ENCODE data around the gene TMEM117.

The TMEM117 gene
- 2.4 to 3.9 reads per million in 2 experiments for total RNA-seq

DNA sequence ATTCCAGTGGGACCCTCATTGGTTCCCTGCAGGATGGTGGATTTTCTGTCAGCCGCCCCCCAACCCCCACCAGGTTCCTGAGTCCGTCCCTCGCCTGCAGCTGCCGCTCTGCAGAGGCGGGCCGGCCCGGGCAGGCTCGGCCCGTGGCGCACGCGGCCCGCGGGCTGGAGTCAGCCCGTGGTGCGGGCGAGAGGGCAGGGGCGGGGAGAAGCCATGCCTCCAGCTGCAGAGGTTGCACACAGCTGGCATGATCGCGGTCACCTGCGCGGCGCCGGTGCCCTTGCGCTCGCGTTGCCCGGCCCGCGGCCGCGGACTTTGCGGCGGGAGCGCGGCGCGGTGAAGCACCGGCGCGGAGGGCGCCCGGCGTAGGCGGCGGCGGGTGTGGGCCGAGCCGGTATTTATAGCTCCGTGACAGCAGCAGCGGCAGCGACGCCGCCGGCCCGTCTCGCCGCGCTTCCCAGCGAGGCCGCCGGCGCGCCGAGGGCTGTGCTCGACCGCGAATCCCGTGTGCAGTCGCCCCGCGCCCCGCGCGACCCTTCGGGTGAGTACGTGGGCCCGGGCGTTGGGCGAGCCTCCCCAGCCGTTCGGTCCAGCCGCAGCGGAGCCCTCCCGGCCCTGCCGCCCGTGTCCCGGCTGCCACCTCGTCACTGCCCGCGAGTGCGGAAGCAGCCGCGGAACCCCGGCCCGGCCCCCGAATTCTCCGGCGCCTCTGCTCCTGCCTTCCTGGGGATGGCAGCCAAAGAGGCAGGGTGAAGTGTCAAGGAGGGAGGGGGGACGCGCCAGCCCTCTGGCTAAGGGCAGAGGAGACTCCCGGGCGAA, at the start of gene TMEM117:
Gene TMEM117 (plus strand): TSS at position 426 of the 819 bp plus-strand sequence.
- peak; percentile 29 for DNase-seq (ENCODE audit: low read depth)

GRCh38 chr12:43786899-43787693, 48.8 kb upstream of the TMEM117 start:
- DNase-seq (ENCODE audit: low read depth), result no peak

GRCh38 chr12:43789941-43790340, 45.9 kb upstream of the TMEM117 start:
- no peak for DNase-seq (ENCODE audit: low read depth)

DNA sequence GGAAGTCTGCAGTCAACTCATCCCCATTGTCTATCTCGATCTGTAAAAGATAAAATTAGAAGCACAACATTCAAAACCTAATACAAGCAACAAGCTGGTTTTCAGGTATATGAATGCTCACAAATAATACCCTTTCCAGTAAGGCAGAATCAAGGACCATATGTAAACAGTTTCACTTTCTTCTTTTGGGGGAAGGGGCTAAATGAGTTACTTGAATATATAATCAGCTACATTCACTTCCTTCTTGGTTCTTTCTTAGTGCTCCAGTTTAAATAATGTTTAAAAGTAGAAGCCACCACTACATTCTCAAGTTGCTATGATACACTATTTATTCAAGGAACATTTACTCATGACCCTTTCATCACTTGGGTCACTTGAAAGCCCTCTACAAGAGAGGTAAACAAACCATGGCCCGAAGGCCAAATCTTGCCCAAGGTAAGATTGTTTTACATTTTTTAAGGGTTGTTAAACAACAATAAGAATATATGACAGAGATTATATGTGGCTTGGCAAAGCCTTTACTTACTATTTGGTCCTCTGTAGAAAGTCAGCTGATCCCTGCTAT, 40.1 kb upstream of the TMEM117 start:
- no peak for DNase-seq (ENCODE audit: low read depth)

GRCh38 chr12:43797561-43798217, 38.2 kb upstream of the TMEM117 start:
- no peak for DNase-seq (ENCODE audit: low read depth)

GRCh38 chr12:43805149-43805859, 30.6 kb upstream of the TMEM117 start:
- DNase-seq (ENCODE audit: low read depth), result no peak

GRCh38 chr12:43805860-43806736, 29.8 kb upstream of the TMEM117 start, which contains the start of gene TWF1:
Gene TWF1 (minus strand): TSS chr12:43806317. CDS start chr12:43806245, 72 bp downstream.
- DNase-seq (ENCODE audit: low read depth), result peak; percentile 72

DNA sequence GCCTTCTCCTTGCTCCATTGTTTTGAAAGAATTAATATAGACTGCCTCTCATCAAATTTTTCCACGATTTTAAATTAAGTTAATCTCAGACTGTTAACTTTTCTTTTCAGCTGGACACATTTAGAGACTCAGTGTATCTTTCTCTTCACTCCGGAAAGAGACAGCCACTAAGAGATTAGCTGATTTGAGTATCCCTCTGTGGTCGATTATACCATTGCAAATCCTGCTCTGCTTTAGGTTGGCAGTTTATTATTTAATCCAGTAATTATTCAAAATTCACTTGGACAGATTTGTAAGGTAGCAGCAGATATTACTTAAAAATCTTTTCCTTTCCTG, 29.2 kb upstream of the TMEM117 start:
- DNase-seq (ENCODE audit: low read depth), result no peak

- no peak for DNase-seq (ENCODE audit: low read depth)
These were observed 28.5 kb upstream of the TMEM117 start for GRCh38 chr12:43807386-43807785.

DNA sequence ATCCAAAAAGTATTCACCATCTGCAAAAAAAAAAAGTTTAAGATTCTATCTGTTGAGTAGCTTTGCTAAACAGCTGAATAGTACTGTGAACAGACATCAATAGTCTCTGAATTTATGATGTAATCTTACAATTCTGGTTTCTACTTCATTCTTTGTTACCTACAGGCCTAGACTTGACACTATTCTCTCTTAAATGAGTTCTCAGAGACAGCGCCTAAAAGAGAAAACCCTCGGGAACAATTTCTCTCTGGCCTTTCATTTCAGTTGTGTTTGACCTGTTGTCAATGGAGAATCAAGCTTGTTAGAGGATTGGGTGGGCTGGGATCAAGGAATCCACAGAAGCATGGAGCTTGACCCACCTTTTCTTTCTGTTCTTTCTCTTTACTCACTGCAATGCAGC, 23.8 kb upstream of the TMEM117 start:
- DNase-seq (ENCODE audit: low read depth), result no peak

DNA sequence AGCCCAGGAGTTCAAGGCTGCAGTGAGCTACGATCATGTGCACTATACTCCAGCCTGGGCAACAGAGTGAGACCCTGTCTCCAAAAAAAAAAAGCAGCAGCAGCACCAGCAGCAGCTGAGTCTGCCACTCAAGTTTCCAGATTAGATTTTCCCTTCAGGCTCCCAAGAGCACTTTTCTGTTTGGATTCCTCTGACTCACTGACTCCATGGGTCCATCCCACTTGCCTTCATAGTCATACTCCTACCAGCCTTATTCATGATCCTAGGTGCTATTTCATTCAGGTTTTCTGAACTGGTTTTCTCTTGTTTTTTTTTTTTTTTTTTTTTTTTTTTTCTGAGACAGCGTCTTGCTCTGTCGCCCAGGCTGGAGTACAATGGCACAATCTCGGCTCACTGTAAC, 23.0 kb upstream of the TMEM117 start:
- DNase-seq (ENCODE audit: low read depth), result no peak

DNA sequence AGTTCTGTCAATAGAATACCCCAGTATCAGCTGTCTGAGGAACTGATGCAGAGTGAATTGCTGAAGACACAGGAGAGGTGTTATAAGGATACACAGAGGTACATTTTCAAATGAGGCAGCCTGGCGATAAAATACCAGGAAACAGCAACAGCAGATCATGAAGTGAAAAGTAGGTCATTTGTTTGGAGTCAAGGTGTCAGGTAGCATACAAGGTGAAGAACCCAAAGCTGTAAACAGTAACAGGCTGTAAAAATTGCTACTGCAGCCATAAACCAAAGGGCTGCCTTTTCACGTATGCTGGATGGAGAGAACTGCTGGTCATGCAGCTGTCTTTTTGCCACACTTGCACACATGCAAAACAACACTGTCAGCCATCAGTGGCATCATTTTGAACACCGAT, 20.5 kb upstream of the TMEM117 start:
- no peak for DNase-seq (ENCODE audit: low read depth)

DNA sequence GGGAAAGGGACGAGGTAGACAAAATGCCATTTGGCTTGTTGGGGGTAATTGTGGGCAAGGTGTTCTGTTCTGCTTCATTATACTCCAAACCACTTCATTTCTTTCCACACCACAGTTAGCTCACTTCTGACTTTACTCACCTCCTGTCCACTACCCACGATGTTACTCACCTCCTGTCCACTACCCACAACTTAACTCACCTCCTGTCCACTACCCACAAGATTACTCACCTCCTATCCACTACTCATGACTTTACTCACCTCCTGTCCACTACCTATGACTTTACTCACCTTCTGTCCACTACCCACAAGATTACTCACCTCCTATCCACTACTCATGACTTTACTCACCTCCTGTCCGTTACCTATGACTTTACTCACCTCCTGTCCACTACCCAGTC, 19.7 kb upstream of the TMEM117 start:
- no peak for DNase-seq (ENCODE audit: low read depth)

- no peak for DNase-seq (ENCODE audit: low read depth)
These were observed 11.6 kb upstream of the TMEM117 start for GRCh38 chr12:43824207-43824775.

DNA sequence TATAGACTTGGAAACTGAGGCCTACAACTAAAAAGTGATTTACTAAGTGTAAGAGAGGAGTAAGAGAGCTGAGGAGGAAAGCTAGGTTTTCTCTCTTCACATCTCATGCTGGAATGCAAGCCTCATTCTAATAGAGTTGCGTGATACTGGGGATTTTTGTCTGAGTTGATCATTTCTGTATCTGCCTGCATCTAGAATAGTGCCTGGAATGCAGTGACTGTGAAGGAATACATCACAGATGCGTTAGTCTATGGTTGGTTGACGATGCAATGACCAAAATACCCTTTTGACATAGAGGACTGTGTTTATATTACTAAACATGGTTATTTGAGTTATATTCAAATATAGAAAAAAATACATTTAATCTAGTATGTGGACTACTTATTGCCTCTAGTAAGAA, 9.2 kb upstream of the TMEM117 start:
- no peak for DNase-seq (ENCODE audit: low read depth)

DNA sequence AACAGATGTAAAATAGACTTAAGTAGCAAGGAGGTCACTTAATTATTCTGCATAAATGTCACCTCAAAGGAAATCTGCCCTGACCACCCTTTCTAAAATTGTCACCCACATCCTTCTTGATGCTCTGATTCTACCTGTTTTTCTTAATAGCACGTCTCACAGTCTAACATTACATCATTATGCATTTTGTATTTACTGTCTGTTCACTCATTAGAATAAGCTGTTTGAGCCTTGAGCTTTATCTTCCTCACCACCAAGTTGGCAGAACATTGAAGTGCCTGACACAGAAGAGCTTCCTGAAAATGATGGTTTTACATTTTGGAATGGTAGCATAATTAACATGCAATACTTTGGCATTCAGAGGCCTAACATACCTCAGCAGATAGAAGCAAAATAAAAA, 8.8 kb upstream of the TMEM117 start:
- no peak for DNase-seq (ENCODE audit: low read depth)

DNA sequence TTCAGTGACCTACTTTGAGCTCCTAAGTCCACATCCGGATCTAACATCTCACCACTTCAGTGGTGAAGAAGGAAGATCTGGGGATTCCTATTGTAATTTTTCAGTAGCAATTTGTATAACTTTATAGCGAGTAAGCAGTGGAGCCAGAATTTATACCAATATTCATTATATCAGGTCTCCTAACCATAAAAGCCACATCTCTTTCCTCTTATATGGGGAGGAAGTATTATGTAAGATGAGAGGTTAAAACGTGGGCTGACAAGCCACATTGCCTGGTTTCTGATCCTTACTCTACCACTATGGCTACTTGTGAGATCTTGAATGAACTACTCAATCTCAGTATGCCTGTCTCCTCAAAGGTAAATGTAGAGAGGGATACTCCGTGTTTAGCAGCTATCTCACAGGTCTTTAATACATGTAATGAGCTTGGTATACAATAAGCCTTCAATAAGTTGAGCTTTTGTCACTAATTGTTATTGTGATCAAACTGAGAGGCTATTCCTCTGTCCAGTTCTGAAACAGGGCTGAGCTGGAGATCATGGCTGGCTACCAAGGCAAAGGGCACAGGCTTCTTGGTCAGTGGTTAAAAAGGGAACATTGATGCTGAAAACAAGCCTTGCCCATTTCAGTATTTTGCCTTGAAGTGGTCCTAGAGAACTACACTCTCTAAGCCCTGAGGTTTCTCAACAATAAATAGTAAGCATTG, 3.3 kb upstream of the TMEM117 start:
- no peak for DNase-seq (ENCODE audit: low read depth)

DNA sequence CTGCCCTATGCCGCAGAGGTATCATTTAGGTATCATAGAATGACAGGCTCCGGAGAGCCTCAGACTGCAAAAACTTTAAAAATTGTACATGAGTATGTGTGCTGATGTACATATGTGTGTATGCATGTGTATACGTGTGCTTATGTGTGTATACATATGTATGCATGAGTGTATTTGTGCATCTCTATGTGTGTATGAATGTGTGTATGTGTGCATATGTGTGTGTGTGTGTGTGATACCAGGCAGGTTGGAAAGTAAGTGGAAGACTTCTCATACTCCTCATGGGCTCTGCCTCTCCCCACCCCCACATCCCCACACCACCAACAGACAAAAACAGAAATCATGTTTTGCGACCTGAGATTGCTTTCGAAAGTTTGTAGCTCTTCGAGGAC, 621 bp upstream of the TMEM117 start:
- no peak for DNase-seq (ENCODE audit: low read depth)

DNA sequence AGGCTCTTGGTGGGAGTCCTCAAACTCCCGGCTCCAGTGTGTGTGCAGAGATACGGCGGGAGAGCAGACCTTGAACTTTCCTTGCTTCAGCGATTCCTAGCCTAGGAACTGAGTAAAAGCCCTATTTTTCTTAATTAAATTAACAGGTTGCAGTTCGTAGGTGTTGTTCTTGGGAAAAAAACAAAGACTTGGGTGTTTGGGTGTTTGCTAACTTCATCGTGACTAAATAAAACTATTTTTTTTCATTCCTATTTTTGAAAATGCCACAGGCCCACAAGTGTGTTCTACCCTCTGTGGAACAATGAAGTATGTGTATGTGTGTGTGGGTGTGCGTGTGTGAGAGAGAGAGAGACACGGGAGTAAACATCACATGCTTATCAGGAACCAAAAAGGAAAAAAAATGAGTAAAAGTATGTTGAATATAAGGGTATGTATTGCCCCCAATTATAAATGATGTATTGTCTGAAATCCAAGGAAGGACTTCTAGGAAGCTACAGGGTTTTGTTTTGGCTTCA, 651 bp downstream of the TMEM117 start:
- no peak for DNase-seq (ENCODE audit: low read depth)
